ACC112 (cell line): ENCODE data around the gene IGFBP1.

Experiments
- H2AFZ ChIP-seq: fragments of 200-600 bp; sonication (generic); one replicate; pipeline ENCODE4 v1.6.0; 2017; ENCODE audit warnings: antibody characterized with exemption, low read length; ENCODE audit not compliant: unreplicated experiment
- H3K27ac ChIP-seq: fragments of 200-600 bp; sonication (generic); 2 replicates; pipeline ENCODE4 v1.5.1; 2014; ENCODE audit warnings: low read depth, mild to moderate bottlenecking, antibody characterized with exemption, low read length, moderate library complexity
- H3K27me3 ChIP-seq: fragments of 200-600 bp; sonication (generic); 2 replicates; pipeline ENCODE4 v1.6.1; 2014; ENCODE audit warnings: mild to moderate bottlenecking, antibody characterized with exemption, low read length, moderate library complexity, mixed read lengths; ENCODE audit not compliant: insufficient read depth
- H3K36me3 ChIP-seq: fragments of 200-600 bp; sonication (generic); 2 replicates; pipeline ENCODE4 v1.6.1; 2016; ENCODE audit warnings: mild to moderate bottlenecking, antibody characterized with exemption, low read length, moderate library complexity, mixed read lengths; ENCODE audit not compliant: insufficient read depth
- H3K4me1 ChIP-seq: fragments of 200-600 bp; sonication (generic); one replicate; pipeline ENCODE4 v1.6.1; 2016; ENCODE audit warnings: low read length, mixed read lengths; ENCODE audit not compliant: insufficient read depth, unreplicated experiment, control insufficient read depth
- H3K4me3 ChIP-seq: fragments of 200-600 bp; sonication (generic); 2 replicates; pipeline ENCODE4 v1.5.1; 2014; ENCODE audit warnings: mild to moderate bottlenecking, low read depth, low read length
- H3K79me2 ChIP-seq: fragments of 200-600 bp; sonication (generic); one replicate; pipeline ENCODE4 v1.6.0; 2016; ENCODE audit warnings: low read length; ENCODE audit not compliant: control insufficient read depth, unreplicated experiment, insufficient read depth

The IGFBP1 gene

GRCh38 chr7:45865594-45866410 is 22.5 kb upstream of the IGFBP1 start:
- Histone ChIP-seq H3K27me3 (0 out of 2 replicates have a peak, but pooled peaks cover 2% of the 10 kb centered on the region), H3K36me3 (no peaks in the 10 kb centered on the region), H2AFZ (no peak overlapping the region), H3K79me2 (no peaks in the 10 kb centered on the region), H3K27ac (no peak overlapping the region), H3K4me1 (no peaks in the 10 kb centered on the region), H3K4me3 (no peak overlapping the region)

- Histone ChIP-seq H3K36me3 (no peaks in the 10 kb centered on the region), H3K4me3 (no peak overlapping the region), H3K4me1 (no peaks in the 10 kb centered on the region)
These were observed 20.8 kb upstream of the IGFBP1 start for GRCh38 chr7:45867471-45867870.

GRCh38 chr7:45869426-45869825 is 18.9 kb upstream of the IGFBP1 start:
- Histone ChIP-seq H3K27ac (no peak overlapping the region), H3K27me3 (no peaks in the 10 kb centered on the region)

More at GRCh38 chr7:45867471-45867870, 20.8 kb upstream of the IGFBP1 start:
- no peaks in the 10 kb centered on the region for H3K79me2 ChIP-seq
- H3K27ac ChIP-seq, result no peak overlapping the region
- no peak overlapping the region for H2AFZ ChIP-seq
- H3K27me3 ChIP-seq, result no peaks in the 10 kb centered on the region

GRCh38 chr7:45872116-45873034 is 15.9 kb upstream of the IGFBP1 start:
- Histone ChIP-seq H3K79me2 (no peaks in the 10 kb centered on the region), H3K4me3 (no peak overlapping the region), H3K27ac (no peak overlapping the region), H3K4me1 (peaks cover 21% of the 10 kb centered on the region), H2AFZ (no peak overlapping the region), H3K27me3 (no peaks in the 10 kb centered on the region), H3K36me3 (no peaks in the 10 kb centered on the region)

More at GRCh38 chr7:45869426-45869825, 18.9 kb upstream of the IGFBP1 start:
- peaks cover 5% of the 10 kb centered on the region for H3K4me1 ChIP-seq
- H3K36me3 ChIP-seq, result no peaks in the 10 kb centered on the region
- no peak overlapping the region for H3K4me3 ChIP-seq
- no peak overlapping the region for H2AFZ ChIP-seq
- H3K79me2 ChIP-seq, result no peaks in the 10 kb centered on the region

DNA sequence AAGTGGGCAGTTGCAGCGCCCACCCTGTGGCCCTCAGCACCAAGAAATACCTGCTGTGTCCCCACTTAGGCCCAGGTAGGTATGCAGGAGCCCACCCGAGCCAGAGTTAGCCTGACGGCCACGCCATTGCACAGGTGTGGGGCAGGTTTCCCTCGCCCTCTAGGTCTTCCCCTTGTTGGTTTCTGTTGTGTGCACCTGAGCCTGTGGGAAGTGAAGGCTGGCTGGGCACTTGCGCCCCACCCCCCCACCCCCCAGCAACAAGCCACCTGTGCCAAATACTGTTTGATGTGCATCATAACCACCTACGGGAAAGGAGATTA is 15.3 kb upstream of the IGFBP1 start, which contains the start of gene CCDC201:
Gene CCDC201 (minus strand): TSS at position 48 of the 320 bp plus-strand sequence. CDS start 75 bp downstream, outside the sequence.
- no peaks in the 10 kb centered on the region for H3K36me3 ChIP-seq
- H3K27ac ChIP-seq, result no peak within 1 kb of the TSS
- no peaks in the 10 kb centered on the region for H3K27me3 ChIP-seq
- H3K4me3 ChIP-seq, result no peak within 1 kb of the TSS
- peaks cover 21% of the 10 kb centered on the region for H3K4me1 ChIP-seq
- no peaks in the 10 kb centered on the region for H3K79me2 ChIP-seq
- H2AFZ ChIP-seq, result no peak within 1 kb of the TSS

- no peaks in the 10 kb centered on the region for H3K36me3 ChIP-seq
- H3K4me3 ChIP-seq, result no peak overlapping the region
- no peaks in the 10 kb centered on the region for H3K79me2 ChIP-seq
- H3K27ac ChIP-seq, result no peak overlapping the region
- H3K27me3 ChIP-seq, result no peaks in the 10 kb centered on the region
- no peak overlapping the region for H2AFZ ChIP-seq
- peaks cover 21% of the 10 kb centered on the region for H3K4me1 ChIP-seq
These were observed 14.9 kb upstream of the IGFBP1 start for GRCh38 chr7:45873355-45873754.

DNA sequence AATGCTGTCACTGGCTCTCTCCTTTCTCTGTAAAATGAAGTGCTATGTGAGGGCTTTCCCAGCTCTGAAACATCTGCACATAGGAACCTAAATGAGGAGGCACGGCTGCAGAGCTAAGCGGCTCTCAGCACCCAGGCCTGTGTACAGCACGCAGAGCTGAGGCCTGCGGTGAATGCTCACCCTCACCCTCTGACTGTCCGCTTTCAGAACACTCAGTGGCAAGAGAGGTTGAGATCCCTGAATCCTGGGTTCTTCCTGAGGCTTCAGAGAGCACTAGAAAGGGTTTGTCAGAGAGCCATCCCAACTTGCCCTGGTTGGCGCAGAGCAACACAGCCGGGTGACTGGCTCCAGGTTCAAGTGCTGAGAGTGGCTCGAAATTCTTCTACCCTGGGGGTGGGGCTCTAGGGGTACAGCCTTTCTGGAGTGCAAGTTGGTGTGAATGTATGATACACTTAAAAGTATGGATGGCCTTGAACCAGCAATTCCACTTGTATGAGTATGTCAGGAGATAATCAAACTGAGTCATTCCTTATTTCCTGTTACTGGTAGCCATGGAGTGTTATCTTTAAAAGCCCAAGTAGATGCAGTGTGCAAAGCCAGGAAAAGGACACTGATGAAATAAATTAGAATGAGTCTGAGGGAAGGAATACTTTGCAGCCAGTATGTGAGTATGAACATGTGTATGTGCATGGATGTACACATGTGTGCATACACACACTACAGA is 13.7 kb upstream of the IGFBP1 start:
- Histone ChIP-seq H3K4me3 (no peak overlapping the region), H3K27ac (peak overlapping the region; percentile 83), H3K36me3 (no peaks in the 10 kb centered on the region), H3K27me3 (no peaks in the 10 kb centered on the region), H3K79me2 (no peaks in the 10 kb centered on the region), H3K4me1 (peaks cover 21% of the 10 kb centered on the region), H2AFZ (no peak overlapping the region)

GRCh38 chr7:45876519-45876918 is 11.8 kb upstream of the IGFBP1 start:
- Histone ChIP-seq H3K36me3 (no peaks in the 10 kb centered on the region), H3K27me3 (no peaks in the 10 kb centered on the region), H2AFZ (no peak overlapping the region), H3K4me3 (no peak overlapping the region), H3K79me2 (no peaks in the 10 kb centered on the region), H3K27ac (no peak overlapping the region), H3K4me1 (peaks cover 28% of the 10 kb centered on the region)

DNA sequence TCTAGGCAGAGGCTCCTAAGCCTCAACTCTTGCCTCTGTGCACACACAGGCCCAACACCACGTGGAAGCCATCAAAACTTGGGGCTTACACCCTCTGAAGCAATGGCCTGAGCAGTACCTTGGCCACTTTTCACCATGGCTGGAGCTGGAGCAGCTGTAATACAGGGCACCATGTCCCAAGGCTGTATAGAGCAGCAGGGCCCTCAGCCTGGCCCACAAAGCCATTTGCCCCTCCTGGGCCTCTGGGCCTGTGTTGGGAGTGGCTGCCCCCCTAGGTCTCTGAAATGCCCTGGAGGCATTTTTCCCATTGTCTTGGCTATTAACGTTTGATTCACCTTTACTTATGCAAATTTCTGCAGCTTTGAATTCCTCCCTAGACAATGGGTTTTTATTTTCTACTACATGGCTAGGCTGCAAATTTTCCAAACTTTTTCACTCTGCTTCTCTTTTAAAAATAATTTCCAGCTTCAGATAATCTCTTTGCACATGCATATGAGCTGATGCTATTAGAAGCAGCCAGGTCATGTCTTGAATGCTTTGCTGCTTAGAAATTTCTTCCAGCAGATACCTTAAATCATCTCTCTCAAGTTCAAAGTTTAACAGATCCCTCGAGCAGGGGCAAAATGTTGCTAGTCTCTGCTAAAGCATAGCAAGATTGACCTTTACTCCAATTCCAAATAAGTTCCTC is 9.7 kb upstream of the IGFBP1 start:
- H3K79me2 ChIP-seq, result no peaks in the 10 kb centered on the region
- H3K36me3 ChIP-seq, result no peaks in the 10 kb centered on the region
- H3K4me3 ChIP-seq, result no peak overlapping the region
- H3K27me3 ChIP-seq, result no peaks in the 10 kb centered on the region
- no peak overlapping the region for H3K27ac ChIP-seq
- H3K4me1 ChIP-seq, result peaks cover 40% of the 10 kb centered on the region
- no peak overlapping the region for H2AFZ ChIP-seq

GRCh38 chr7:45880433-45880860 is 7.8 kb upstream of the IGFBP1 start:
- no peaks in the 10 kb centered on the region for H3K27me3 ChIP-seq
- H3K36me3 ChIP-seq, result no peaks in the 10 kb centered on the region
- H3K27ac ChIP-seq, result no peak overlapping the region; the same call in 1 of the 2 replicates
- H3K4me3 ChIP-seq, result no peak overlapping the region
- peaks cover 37% of the 10 kb centered on the region for H3K4me1 ChIP-seq
- no peak overlapping the region for H2AFZ ChIP-seq
- H3K79me2 ChIP-seq, result no peaks in the 10 kb centered on the region
